IMR-90 (cell line): ENCODE data around the gene STAT4. TPM values are rescaled to one million over a fixed set of nuclear protein-coding genes. Genes with fewer than 3 reads are reported as not detected.
A peak's percentile ranks its signal among the peaks of the same experiment; 100 is the strongest.

ENCODE experiments used
- ATAC-seq: fragments of 200-7000 bp; cut with Tn5 transposase; 2 replicates; pipeline ENCODE4 v1.9.1; 2020; ENCODE audit warnings: low read depth, mild to moderate bottlenecking, moderate library complexity
- BruUV-seq: library from RNA; stranded (reverse); fragments of 400-500 nt; replicated peaks from 2 replicates; lab custom pipeline; 2021; lab: Mats Ljungman, UMichigan
- CTCF ChIA-PET: fragments of 300-600 bp; formaldehyde crosslinking; extraction: SDS; loops from one replicate; lab custom pipeline; 2021; ENCODE audit warnings: antibody characterized with exemption; lab: Yijun Ruan, JAX
- POLR2A ChIA-PET: fragments of 300-600 bp; sonication (Branson Sonifier 250); formaldehyde crosslinking; loops from one replicate; lab custom pipeline; 2022; ENCODE audit warnings: antibody characterized with exemption; ENCODE audit not compliant: unreplicated experiment; lab: Charles Lee
- DNase-seq: peaks from one replicate; pipeline ENCODE4 v3.0.0; 2013
- H2AFZ ChIP-seq: replicated peaks from 2 replicates; pipeline ENCODE3; 2013; ENCODE audit warnings: low read length, mild to moderate bottlenecking; ENCODE audit not compliant: poor library complexity
- H2AK5ac ChIP-seq: 2 replicates; pipeline ENCODE4 v1.6.1; 2013; ENCODE audit warnings: low read depth, low read length, inconsistent platforms
- H2AK9ac ChIP-seq: replicated peaks from 2 replicates; pipeline ENCODE3; 2013; ENCODE audit warnings: mild to moderate bottlenecking, low read depth, low read length, moderate library complexity; ENCODE audit not compliant: poor library complexity
- H2BK120ac ChIP-seq: 2 replicates; pipeline ENCODE4 v1.6.1; 2013; ENCODE audit warnings: low read depth, low read length, inconsistent platforms
- H2BK15ac ChIP-seq: 3 replicates; pipeline ENCODE4 v1.6.1; 2013; ENCODE audit warnings: low read depth, low read length, inconsistent platforms
- H2BK20ac ChIP-seq: 2 replicates; pipeline ENCODE4 v1.6.1; 2013; ENCODE audit warnings: low read depth, mild to moderate bottlenecking, inconsistent platforms, low read length, moderate library complexity
- H2BK5ac ChIP-seq: 2 replicates; pipeline ENCODE4 v1.6.1; 2013; ENCODE audit warnings: mild to moderate bottlenecking, low read depth, low read length, inconsistent platforms; ENCODE audit not compliant: poor library complexity, severe bottlenecking
- H3K14ac ChIP-seq: replicated peaks from 2 replicates; pipeline ENCODE4 v1.6.1; 2013; ENCODE audit warnings: low read depth, low read length, inconsistent platforms
- H3K18ac ChIP-seq: 2 replicates; pipeline ENCODE4 v1.6.1; 2013; ENCODE audit warnings: low read depth, low read length, control low read depth
- H3K23ac ChIP-seq: 2 replicates; pipeline ENCODE4 v1.6.1; 2013; ENCODE audit warnings: low read depth, low read length, inconsistent platforms
- H3K27ac ChIP-seq: 2 replicates; pipeline ENCODE4 v1.5.1; 2013; ENCODE audit warnings: mild to moderate bottlenecking, control low read depth, low read length; ENCODE audit not compliant: insufficient read depth
- H3K27me3 ChIP-seq: 2 replicates; pipeline ENCODE4 v1.6.1; 2013; ENCODE audit warnings: low read length; ENCODE audit not compliant: control insufficient read depth, insufficient read depth
- H3K36me3 ChIP-seq: 2 replicates; pipeline ENCODE4 v1.6.1; 2013; ENCODE audit warnings: low read length, mixed read lengths; ENCODE audit not compliant: control insufficient read depth, insufficient read depth
- H3K4ac ChIP-seq: 2 replicates; pipeline ENCODE4 v1.6.1; 2013; ENCODE audit warnings: low read depth, low read length, inconsistent platforms
- H3K4me1 ChIP-seq: 2 replicates; pipeline ENCODE4 v1.6.1; 2013; ENCODE audit warnings: low read length, mixed read lengths; ENCODE audit not compliant: control insufficient read depth, insufficient read depth
- H3K4me2 ChIP-seq: 2 replicates; pipeline ENCODE4 v1.6.1; 2013; ENCODE audit warnings: low read depth, mild to moderate bottlenecking, control low read depth, low read length, moderate library complexity
- H3K4me3 ChIP-seq: 2 replicates; pipeline ENCODE4 v1.5.1; 2013; ENCODE audit warnings: low read depth, mild to moderate bottlenecking, control low read depth, low read length, moderate library complexity; ENCODE audit not compliant: insufficient read depth
- H3K56ac ChIP-seq: 2 replicates; pipeline ENCODE4 v1.6.1; 2013; ENCODE audit warnings: low read length, inconsistent platforms; ENCODE audit not compliant: insufficient read depth; ENCODE audit errors: extremely low read depth
- H3K79me1 ChIP-seq, 2 experiments: 2 replicates each; pipeline ENCODE4 v1.6.1; 2013; ENCODE audit warnings: low read length in 2 of 2, inconsistent platforms in 1 of 2, low read depth in 1 of 2
- H3K9ac ChIP-seq: 2 replicates; pipeline ENCODE4 v1.6.1; 2013; ENCODE audit warnings: low read depth, low read length, control low read depth
- H3K9me1 ChIP-seq: 2 replicates; pipeline ENCODE4 v1.6.1; 2013; ENCODE audit warnings: low read length, inconsistent platforms; ENCODE audit not compliant: insufficient read depth
- H3K9me3 ChIP-seq: 2 replicates; pipeline ENCODE4 v1.6.1; 2013; ENCODE audit warnings: low read length; ENCODE audit not compliant: control insufficient read depth, insufficient read depth
- H4K20me1 ChIP-seq: 2 replicates; pipeline ENCODE4 v1.6.1; 2013; ENCODE audit warnings: low read length, inconsistent platforms; ENCODE audit not compliant: insufficient read depth
- H4K5ac ChIP-seq: 2 replicates; pipeline ENCODE4 v1.6.1; 2013; ENCODE audit warnings: mild to moderate bottlenecking, low read depth, low read length, control low read depth
- H4K8ac ChIP-seq, 2 experiments: 2 replicates each; pipeline ENCODE4 v1.6.1; 2013; ENCODE audit warnings: low read depth in 2 of 2, low read length in 2 of 2, control low read depth in 1 of 2, inconsistent platforms in 1 of 2
- H4K91ac ChIP-seq: 2 replicates; pipeline ENCODE4 v1.6.1; 2013; ENCODE audit warnings: low read depth, low read length, inconsistent platforms; ENCODE audit not compliant: insufficient read depth
- CTCF ChIP-seq: conservative IDR thresholded peaks from 2 replicates; pipeline ENCODE4 v1.5.1; 2012; ENCODE audit warnings: mild to moderate bottlenecking, low read depth, low read length, improper control_type of control experiment
- MAFK ChIP-seq: IDR thresholded peaks from 2 replicates; pipeline ENCODE4 v1.6.1; 2012; ENCODE audit warnings: low read depth, low read length, improper control_type of control experiment
- MAZ ChIP-seq: IDR thresholded peaks from 2 replicates; pipeline ENCODE4 v1.6.1; 2012; ENCODE audit warnings: low read depth, mild to moderate bottlenecking, low read length, improper control_type of control experiment, moderate library complexity, borderline replicate concordance
- NFE2L2 ChIP-seq: fragments of 150-350 bp; IDR thresholded peaks from 2 replicates; pipeline ENCODE4 v1.6.1; 2016; ENCODE audit warnings: low read depth, mild to moderate bottlenecking, low read length
- RCOR1 ChIP-seq: IDR thresholded peaks from 2 replicates; pipeline ENCODE4 v1.6.1; 2012; ENCODE audit warnings: mild to moderate bottlenecking, low read length, improper control_type of control experiment; ENCODE audit not compliant: insufficient replicate concordance
- WGBS, 2 experiments: methylation state at CpG; one replicate each; pipeline versions ENCODE4 v1.1.5 to v1.1.7; 2013; ENCODE audit warnings: missing lambda C conversion rate in 2 of 2; ENCODE audit not compliant: insufficient read length in 1 of 2; ENCODE audit errors: extremely low coverage in 2 of 2; 5-methylcytosine and 5-hydroxymethylcytosine counted together
- dilution Hi-C: fragments of 300-500 bp; cut with HindIII; formaldehyde crosslinking; loops from one replicate; pipeline ENCODE4 v1.14.3; 2018; ENCODE audit warnings: low sequenced_read_pairs; ENCODE audit not compliant: unreplicated experiment
- in situ Hi-C: fragments of 300-500 bp; cut with MboI; formaldehyde crosslinking; loops from 3 replicates; pipeline ENCODE4 v1.14.3; 2019; ENCODE audit warnings: low sequenced_read_pairs, inconsistent platforms, mixed read lengths
- intact Hi-C: fragments of 100-400 bp; cut with micrococcal nuclease; formaldehyde crosslinking; loops from 2 replicates; pipeline ENCODE4 v1.10.0; 2022
- polyA plus RNA-seq, 3 experiments: library from polyadenylated mRNA; depleted of rRNA; stranded (reverse); fragments of >200 nt; gene quantifications; 2 replicates each; pipeline ENCODE4 v1.2.3, GENCODE V29; 2012; ENCODE audit warnings: low replicate concordance in 1 of 3
- total RNA-seq: library from RNA; depleted of rRNA; stranded (reverse); fragments of >200 nt; gene quantifications from 2 replicates; pipeline ENCODE4 v1.2.3, GENCODE V29; 2012

STAT4 gene
- total and polyA plus RNA-seq, 2 of the 4 experiments (the other 2 are of a cell fraction), result 0.36 to 0.48 TPM

GRCh38 chr2:191150230-191150599, 579 bp downstream of the STAT4 start:
- no peak overlapping the region for H4K5ac ChIP-seq
- dilution Hi-C loops, result no loop called here
- H3K18ac ChIP-seq, result no peak overlapping the region
- no peak for DNase-seq
- H3K9ac ChIP-seq, result no peak overlapping the region
- in situ Hi-C loops, result loop anchor here (5.0 kb wide), 1 partner anchor 98 kb away; no protein-coding TSS in a partner anchor
- no peak overlapping the region for H4K8ac ChIP-seq
- no peaks in the 10 kb centered on the region for H4K20me1 ChIP-seq
- no peaks in the 10 kb centered on the region for H3K36me3 ChIP-seq
- H3K14ac ChIP-seq, result 0 out of 2 replicates have a peak overlapping the region, but pooled peaks have one; percentile 34
- H2AK5ac ChIP-seq, result no peak overlapping the region
- ATAC-seq, result no peak; the same call in 1 of the 2 replicates
- H3K9me3 ChIP-seq, result no peaks in the 10 kb centered on the region
- no peak overlapping the region for H3K23ac ChIP-seq
- CTCF ChIA-PET, result interaction anchor here (1.1 kb wide), 1 partner anchor 98 kb away, joined by 4 read pairs; no protein-coding TSS in a partner anchor
- H3K4me2 ChIP-seq, result peak overlapping the region; percentile 51
- H3K56ac ChIP-seq, result no peak overlapping the region
- H3K4me3 ChIP-seq, result peak overlapping the region; percentile 41
- no TSS peak for BruUV-seq
- no peak overlapping the region for H4K91ac ChIP-seq
- H2AFZ ChIP-seq, result peak overlapping the region; percentile 90
- peaks cover 2% of the 10 kb centered on the region; the same call in 1 of the 2 replicates for H3K9me1 ChIP-seq
- no peak overlapping the region for H2BK5ac ChIP-seq
- POLR2A ChIA-PET, result no interaction called here
- H2AK9ac ChIP-seq, result no peak overlapping the region
- H2BK120ac ChIP-seq, result no peak overlapping the region
- H2BK20ac ChIP-seq, result no peak overlapping the region
- H2BK15ac ChIP-seq, result no peak overlapping the region
- no peaks in the 10 kb centered on the region for H3K4me1 ChIP-seq
- WGBS, 2 experiments, result 25% methylated on average over 2 of the region's 10 CpGs; no CpG with 5 or more reads in 1 of the 2 experiments
- no peak overlapping the region for H3K27ac ChIP-seq
- TF ChIP-seq CTCF (no peak), NFE2L2 (no peak), RCOR1 (no peak), MAFK (no peak), MAZ (no peak)
- no peaks in the 10 kb centered on the region for H3K79me1 ChIP-seq
- peaks cover 1% of the 10 kb centered on the region; the same call in 1 of the 2 replicates for H3K27me3 ChIP-seq
- peak overlapping the region; percentile 17; the same call in 1 of the 2 replicates for H3K4ac ChIP-seq
- intact Hi-C loops, result no loop called here
